ENCODE results near the gene NIF3L1. TPM values are rescaled to one million over a fixed set of nuclear protein-coding genes. Genes with fewer than 3 reads are reported as not detected.

Gene NIF3L1
- total and polyA plus RNA-seq, 2 of the 13 experiments (the other 11 are each of a cell fraction or from before 2014, with no cell fraction given), result 67.9 to 75.2 TPM

DNA sequence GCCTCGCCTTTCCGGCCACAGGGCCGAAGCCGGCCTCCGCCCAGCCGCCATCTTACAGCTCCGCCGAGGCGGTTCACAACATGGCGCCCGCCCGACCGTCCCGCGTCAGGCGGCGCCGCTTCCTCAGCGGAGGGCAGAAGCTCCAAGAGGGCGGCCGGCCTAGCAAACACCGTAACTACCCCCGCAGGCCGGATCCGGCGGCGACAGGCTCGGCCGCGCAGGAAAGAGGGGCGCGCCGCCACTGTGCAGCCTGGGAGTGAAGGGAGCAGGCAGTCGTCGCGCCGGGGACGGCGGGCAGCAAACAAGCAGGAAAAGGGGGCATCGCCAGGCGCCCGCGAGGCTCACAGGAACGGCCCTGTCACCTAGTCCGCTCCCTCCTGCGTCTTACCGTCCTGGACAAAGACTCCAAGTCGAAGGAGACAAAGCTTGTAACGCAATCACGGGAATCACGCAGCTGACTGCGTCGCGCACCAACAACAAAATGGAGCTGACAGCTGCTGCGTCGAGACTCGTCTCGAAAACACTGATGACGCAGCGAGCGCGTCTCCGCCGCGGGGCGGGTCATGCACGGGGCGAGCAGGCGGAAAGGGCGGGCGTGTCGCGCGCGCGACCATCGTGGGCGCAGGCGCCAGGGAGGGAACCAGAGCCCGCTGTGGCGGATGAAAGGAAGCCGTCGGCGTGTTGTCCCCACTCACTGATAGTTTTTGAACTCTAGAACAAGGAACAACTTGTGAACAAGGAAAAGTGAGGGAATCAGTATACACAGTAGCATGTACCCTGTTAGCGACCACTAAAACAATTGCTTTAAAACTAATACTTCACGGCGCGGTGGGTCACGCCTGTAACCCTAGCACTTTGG is 24.8 kb upstream of the NIF3L1 start, which contains the start of gene CLK1 (continued):
- TF ChIP-seq USF2 (IDR thresholded peaks at IDR 0.05; ENCODE audit: low read depth, low read length) (no peak), USF2 (CRISPR knock-in tag; IDR thresholded peaks at IDR 0.05; ENCODE audit: borderline replicate concordance) (peak; percentile 64; the same call in 1 of the 2 replicates), SRSF9 (IDR thresholded peaks at IDR 0.05; ENCODE audit: borderline replicate concordance, insufficient read depth, low read depth, low read length, poor library complexity, severe bottlenecking) (no peak), TAF1 (CRISPR knock-in tag; IDR thresholded peaks at IDR 0.05) (peak; percentile 100), HINFP (CRISPR knock-in tag; IDR thresholded peaks at IDR 0.05; ENCODE audit: low read depth) (peak; percentile 85; the same call in 1 of the 2 replicates), KDM1A (CRISPR knock-in tag; IDR thresholded peaks at IDR 0.05) (peak; percentile 36; the same call in 1 of the 2 replicates), MZF1 (CRISPR knock-in tag; IDR thresholded peaks at IDR 0.05; ENCODE audit: borderline replicate concordance) (no peak; the same call in 1 of the 2 replicates), CHD2 (IDR thresholded peaks at IDR 0.05; ENCODE audit: low read depth, low read length) (peak; percentile 31; the same call in 1 of the 2 replicates), ZNF616 (CRISPR knock-in tag; IDR thresholded peaks at IDR 0.05; ENCODE audit: low read depth) (peak; percentile 95), TMF1 (CRISPR knock-in tag; IDR thresholded peaks at IDR 0.05; ENCODE audit: low read depth) (peak; percentile 86; the same call in 1 of the 2 replicates), ZNF781 (CRISPR knock-in tag; IDR thresholded peaks at IDR 0.05; ENCODE audit: borderline replicate concordance, not compliant biosample characterization) (peak; percentile 93), ELF1 (CRISPR knock-in tag; IDR thresholded peaks at IDR 0.05) (peak; percentile 68), ZNF343 (CRISPR knock-in tag; IDR thresholded peaks at IDR 0.05) (peak; percentile 98), ZNF136 (CRISPR knock-in tag; IDR thresholded peaks at IDR 0.05; ENCODE audit: low read depth) (peak; percentile 96; the same call in 1 of the 2 replicates), FIP1L1 (IDR thresholded peaks at IDR 0.05; ENCODE audit: borderline replicate concordance, insufficient read depth, low read depth, low read length) (0 out of 2 replicates have a peak, but pooled peaks have one; percentile 42), MYNN (CRISPR knock-in tag; IDR thresholded peaks at IDR 0.05; ENCODE audit: low read depth) (no peak), ZNF746 (CRISPR knock-in tag; IDR thresholded peaks at IDR 0.05) (0 out of 2 replicates have a peak, but pooled peaks have one; percentile 60), ZFX (CRISPR knock-in tag; IDR thresholded peaks at IDR 0.05; ENCODE audit: low read depth) (peak; percentile 85)
- TF ChIP-seq, protein P1, sequence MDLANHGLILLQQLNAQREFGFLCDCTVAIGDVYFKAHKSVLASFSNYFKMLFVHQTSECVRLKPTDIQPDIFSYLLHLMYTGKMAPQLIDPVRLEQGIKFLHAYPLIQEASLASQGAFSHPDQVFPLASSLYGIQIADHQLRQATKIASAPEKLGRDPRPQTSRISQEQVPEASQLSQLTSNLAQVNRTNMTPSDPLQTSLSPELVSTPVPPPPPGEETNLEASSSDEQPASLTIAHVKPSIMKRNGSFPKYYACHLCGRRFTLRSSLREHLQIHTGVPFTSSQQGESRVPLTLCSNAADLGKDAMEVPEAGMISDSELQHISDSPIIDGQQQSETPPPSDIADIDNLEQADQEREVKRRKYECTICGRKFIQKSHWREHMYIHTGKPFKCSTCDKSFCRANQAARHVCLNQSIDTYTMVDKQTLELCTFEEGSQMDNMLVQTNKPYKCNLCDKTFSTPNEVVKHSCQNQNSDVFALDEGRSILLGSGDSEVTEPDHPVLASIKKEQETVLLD (CRISPR knock-in tag; IDR thresholded peaks at IDR 0.05; ENCODE audit: low read depth), result peak; percentile 82; the same call in 1 of the 2 replicates
- TF ChIP-seq, protein P2, sequence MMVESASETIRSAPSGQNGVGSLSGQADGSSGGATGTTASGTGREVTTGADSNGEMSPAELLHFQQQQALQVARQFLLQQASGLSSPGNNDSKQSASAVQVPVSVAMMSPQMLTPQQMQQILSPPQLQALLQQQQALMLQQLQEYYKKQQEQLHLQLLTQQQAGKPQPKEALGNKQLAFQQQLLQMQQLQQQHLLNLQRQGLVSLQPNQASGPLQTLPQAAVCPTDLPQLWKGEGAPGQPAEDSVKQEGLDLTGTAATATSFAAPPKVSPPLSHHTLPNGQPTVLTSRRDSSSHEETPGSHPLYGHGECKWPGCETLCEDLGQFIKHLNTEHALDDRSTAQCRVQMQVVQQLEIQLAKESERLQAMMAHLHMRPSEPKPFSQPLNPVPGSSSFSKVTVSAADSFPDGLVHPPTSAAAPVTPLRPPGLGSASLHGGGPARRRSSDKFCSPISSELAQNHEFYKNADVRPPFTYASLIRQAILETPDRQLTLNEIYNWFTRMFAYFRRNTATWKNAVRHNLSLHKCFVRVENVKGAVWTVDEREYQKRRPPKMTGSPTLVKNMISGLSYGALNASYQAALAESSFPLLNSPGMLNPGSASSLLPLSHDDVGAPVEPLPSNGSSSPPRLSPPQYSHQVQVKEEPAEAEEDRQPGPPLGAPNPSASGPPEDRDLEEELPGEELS (CRISPR knock-in tag; IDR thresholded peaks at IDR 0.05), result peak; percentile 88
